Stomach (tissue), 9 donors: Measurements from ENCODE around the gene SYS1. TPM values are rescaled to one million over a fixed set of nuclear protein-coding genes. Genes with fewer than 3 reads are reported as not detected.
"Not testable (repeated sequence)": the region's sequence is repeated elsewhere in the genome, so short reads cannot be mapped to it uniquely, and the experiment has no call there.

Experiments used
- DNase-seq, 2 donors: peaks; one replicate each; pipeline versions ENCODE4 v3.0.0 to v3.0.0-alpha.2; 2013 to 2019
- H3K27ac ChIP-seq, 5 donors: fragments of 200-600 bp in 4 of 5; sonication (generic) in 4 of 5; one replicate each; pipeline ENCODE4 v1.5.1; 2013 to 2019; ENCODE audit warnings: mild to moderate bottlenecking in 1 of 5, moderate library complexity in 1 of 5
- H3K27me3 ChIP-seq, 3 donors: fragments of 200-600 bp; sonication (generic); one replicate each; pipeline ENCODE4 v1.5.1; 2017 to 2019; ENCODE audit warnings: mixed run types in 1 of 3
- H3K36me3 ChIP-seq, 4 donors: fragments of 200-600 bp; sonication (generic); 1 replicate in 3 of 4; 2 replicates in 1 of 4; pipeline ENCODE4 v1.5.1; 2016 to 2019
- H3K4me1 ChIP-seq, 4 donors: fragments of 200-600 bp; sonication (generic); one replicate each; pipeline ENCODE4 v1.5.1; 2016 to 2019
- H3K4me3 ChIP-seq, 4 donors: fragments of 200-600 bp; sonication (generic) in 3 of 4; one replicate each; pipeline ENCODE4 v1.5.1; 2016 to 2019; ENCODE audit warnings: mild to moderate bottlenecking in 1 of 4
- H3K9me3 ChIP-seq, 4 donors: fragments of 200-600 bp; sonication (generic); one replicate each; pipeline ENCODE4 v1.5.1; 2016 to 2019
- EP300 ChIP-seq: sonication (generic); formaldehyde crosslinking; IDR thresholded peaks from one replicate; pipeline ENCODE4 v1.6.1; 2017; ENCODE audit warnings: antibody characterized with exemption
- POLR2A ChIP-seq, 4 donors: fragments of 450-650 bp; IDR thresholded peaks; one replicate each; pipeline ENCODE4 v1.6.1; 2016; ENCODE audit warnings: antibody characterized with exemption in 4 of 4, control low read depth in 2 of 4, mild to moderate bottlenecking in 1 of 4, moderate library complexity in 1 of 4
- POLR2AphosphoS5 ChIP-seq, 3 donors: sonication (generic); formaldehyde crosslinking; IDR thresholded peaks; one replicate each; pipeline ENCODE4 v1.6.1; 2016; ENCODE audit warnings: antibody characterized with exemption in 3 of 3
- WGBS, 5 donors: extraction: QIAGEN DNeasy Blood & Tissue Kit in 3 of 5; methylation state at CpG; one replicate each; pipeline versions ENCODE4 v1.1.5 to v1.1.7; 2013 to 2018; 5-methylcytosine and 5-hydroxymethylcytosine counted together
- intact Hi-C: fragments of 100-400 bp; cut with DNase I; formaldehyde crosslinking; loops from one replicate; pipeline ENCODE4 v1.15.1; 2023; ENCODE audit warnings: low total_unique reads
- polyA plus RNA-seq, 3 donors: library from polyadenylated mRNA; stranded (reverse); fragments of 200-250 nt; gene quantifications; one replicate each; pipeline ENCODE4 v1.2.3, GENCODE V29; 2013
- total RNA-seq, 5 donors: library from RNA; depleted of rRNA; stranded (reverse); fragments of >200 nt; gene quantifications; one replicate each; pipeline versions ENCODE4 v1.1.0 to v1.2.3, GENCODE V29; 2014 to 2016
- TF ChIP-seq, protein P1 (sequence below), 7 experiments: fragments of 450-650 bp in 4 of 7; fragments of 200-600 bp in 3 of 7; sonication (generic) in 3 of 7; IDR thresholded peaks; one replicate each; pipeline ENCODE4 v1.5.1; 2016 to 2019; ENCODE audit warnings: antibody characterized with exemption in 7 of 7, control low read depth in 2 of 7, mild to moderate bottlenecking in 1 of 7
- donor health status: healthy with polysubstance abuse.
- donor health status: Bipolar disorder and iron deficiency.
- donor health status: healthy.

SYS1 gene
- total and polyA plus RNA-seq, 8 donors, result 11.2 to 119 (median 21.5) TPM

DNA sequence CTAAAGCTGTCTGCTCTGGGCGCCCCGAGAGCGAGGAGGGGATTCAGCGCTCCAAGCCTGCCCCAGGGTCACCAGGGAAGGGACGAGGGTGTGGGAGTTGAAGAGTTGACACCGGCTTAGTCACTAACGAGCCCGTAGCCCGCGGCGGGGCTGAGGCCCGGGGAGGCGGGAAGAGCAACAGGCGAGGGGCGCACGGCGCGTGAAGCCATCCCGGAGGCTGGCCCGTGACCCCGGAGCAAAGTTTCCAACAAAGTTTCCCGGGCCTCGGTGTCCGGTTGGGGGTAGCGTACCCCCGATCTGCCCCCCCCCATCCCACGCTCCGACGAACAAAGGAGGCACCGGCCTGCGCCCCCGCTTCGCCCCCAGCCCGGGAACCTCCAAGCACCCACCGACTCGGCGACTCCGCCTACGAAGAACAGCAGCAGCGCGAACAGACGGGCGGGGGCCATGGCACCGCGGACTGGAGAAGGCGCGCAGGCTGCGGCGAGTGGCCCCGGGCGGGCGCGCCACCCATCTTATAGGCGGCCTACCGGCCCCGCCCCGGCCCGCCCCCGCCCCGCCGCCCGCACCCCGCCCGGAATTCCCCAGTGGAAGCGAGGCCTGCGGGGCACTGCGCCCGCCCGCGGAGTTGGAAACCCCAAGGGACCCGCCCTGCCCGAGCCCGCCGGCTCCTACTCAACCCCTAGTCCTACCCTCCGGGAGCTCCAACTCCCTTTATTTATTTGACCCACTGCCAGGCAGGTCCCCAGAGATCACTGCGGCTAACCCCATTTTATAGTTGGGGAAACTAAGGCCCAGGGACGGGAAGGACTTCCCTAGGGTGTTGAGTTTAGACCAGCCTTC, 14.8 kb upstream of the SYS1 start, which contains the start of gene SDC4:
Gene SDC4, minus strand, starts transcription at position 489 of the 843 bp plus-strand sequence. Its CDS starts 40 bp downstream, at position 449.
- H3K4me1 ChIP-seq, result peaks cover 38 to 57% (median 44%) of the 10 kb centered on the region in 4 donors
- peaks cover 0 to 7% (median 0%) of the 10 kb centered on the region in 3 donors for H3K27me3 ChIP-seq
- no peaks in the 10 kb centered on the region for H3K36me3 ChIP-seq
- no peaks in the 10 kb centered on the region for H3K9me3 ChIP-seq
- peak within 1 kb of the TSS; percentile 91 to 97 (median 95) for H3K27ac ChIP-seq
- intact Hi-C loops, result no loop called here
- peak; percentile 80 to 85 for DNase-seq
- TF ChIP-seq POLR2AphosphoS5 (IDR thresholded peaks at IDR 0.05) (peak; percentile 38 to 100 (median 99)), EP300 (no peak), POLR2A (IDR thresholded peaks at IDR 0.05) (peak in 2 of 4 donors; percentile 70 to 88)
- TF ChIP-seq, protein P1, sequence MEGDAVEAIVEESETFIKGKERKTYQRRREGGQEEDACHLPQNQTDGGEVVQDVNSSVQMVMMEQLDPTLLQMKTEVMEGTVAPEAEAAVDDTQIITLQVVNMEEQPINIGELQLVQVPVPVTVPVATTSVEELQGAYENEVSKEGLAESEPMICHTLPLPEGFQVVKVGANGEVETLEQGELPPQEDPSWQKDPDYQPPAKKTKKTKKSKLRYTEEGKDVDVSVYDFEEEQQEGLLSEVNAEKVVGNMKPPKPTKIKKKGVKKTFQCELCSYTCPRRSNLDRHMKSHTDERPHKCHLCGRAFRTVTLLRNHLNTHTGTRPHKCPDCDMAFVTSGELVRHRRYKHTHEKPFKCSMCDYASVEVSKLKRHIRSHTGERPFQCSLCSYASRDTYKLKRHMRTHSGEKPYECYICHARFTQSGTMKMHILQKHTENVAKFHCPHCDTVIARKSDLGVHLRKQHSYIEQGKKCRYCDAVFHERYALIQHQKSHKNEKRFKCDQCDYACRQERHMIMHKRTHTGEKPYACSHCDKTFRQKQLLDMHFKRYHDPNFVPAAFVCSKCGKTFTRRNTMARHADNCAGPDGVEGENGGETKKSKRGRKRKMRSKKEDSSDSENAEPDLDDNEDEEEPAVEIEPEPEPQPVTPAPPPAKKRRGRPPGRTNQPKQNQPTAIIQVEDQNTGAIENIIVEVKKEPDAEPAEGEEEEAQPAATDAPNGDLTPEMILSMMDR (IDR thresholded peaks at IDR 0.05), result no peak
- peak within 1 kb of the TSS; percentile 68 to 74 (median 70) for H3K4me3 ChIP-seq
- 1 to 5% (median 1%) methylated on average over 15 to 77 of the region's 77 CpGs for WGBS, 5 donors

DNA sequence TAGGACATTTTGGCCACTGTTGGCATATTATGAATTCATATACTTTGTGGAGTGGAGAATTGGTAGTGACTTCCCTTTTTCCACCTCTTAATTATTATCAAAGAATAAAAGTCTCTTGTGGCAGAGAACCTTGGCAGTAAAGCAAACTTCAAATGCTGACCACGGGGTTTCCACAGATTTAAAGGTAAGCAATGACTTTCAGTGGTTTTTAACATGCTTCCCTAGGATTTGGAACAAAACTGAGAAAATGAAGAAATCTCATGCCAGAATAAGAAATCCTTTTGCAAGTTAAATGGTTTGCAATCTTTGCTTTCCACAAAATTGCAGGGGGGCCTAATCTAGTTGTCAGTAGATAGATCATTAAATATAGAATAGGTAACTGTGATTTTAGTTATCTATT, 12.7 kb upstream of the SYS1 start:
- WGBS, 5 donors, result 20 to 41% (median 32%) methylated on average over 1 of the region's 1 CpG
- H3K27ac ChIP-seq, result peak overlapping the region in 1 of 5 donors; percentile 95
- TF ChIP-seq EP300, result no peak
- TF ChIP-seq, protein P1 (IDR thresholded peaks at IDR 0.05), result no peak
- no peak for TF ChIP-seq POLR2A (IDR thresholded peaks at IDR 0.05)
- no peak for TF ChIP-seq POLR2AphosphoS5 (IDR thresholded peaks at IDR 0.05)

DNA sequence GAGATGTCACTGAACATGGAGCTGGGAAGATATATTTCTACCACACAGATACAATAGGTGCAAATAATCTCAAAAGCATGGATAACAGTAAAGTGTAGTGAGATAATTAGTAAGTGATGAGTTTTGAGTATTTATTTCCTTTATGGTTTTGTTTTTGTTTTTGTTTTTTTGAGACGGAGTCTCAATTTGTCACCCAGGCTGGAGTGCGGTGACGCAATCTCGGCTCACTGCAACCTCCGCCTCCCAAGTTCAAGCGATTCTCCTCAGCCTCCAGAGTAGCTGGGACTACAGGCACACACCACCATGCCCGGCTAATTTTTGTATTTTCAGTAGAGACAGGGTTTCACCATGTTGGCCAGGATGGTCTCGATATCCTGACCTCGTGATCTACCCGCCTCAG, 12.2 kb upstream of the SYS1 start:
- DNase-seq, H3K9me3 ChIP-seq, H3K27ac ChIP-seq, H3K4me3 ChIP-seq, intact Hi-C loops, H3K27me3 ChIP-seq, H3K36me3 ChIP-seq: not testable (repeated sequence)
- peaks cover 15 to 37% (median 21%) of the 10 kb centered on the region in 4 donors for H3K4me1 ChIP-seq
- WGBS, 5 donors, result 92 to 97% (median 95%) methylated on average over 10 of the region's 10 CpGs

More for the DNA sequence above, 12.7 kb upstream of the SYS1 start:
- Histone ChIP-seq H3K4me1 (peaks cover 18 to 43% (median 25%) of the 10 kb centered on the region in 4 donors), H3K36me3 (no peaks in the 10 kb centered on the region), H3K9me3 (no peaks in the 10 kb centered on the region), H3K4me3 (no peak overlapping the region), H3K27me3 (peaks cover 0 to 7% (median 0%) of the 10 kb centered on the region in 3 donors)
- no peak for DNase-seq
- intact Hi-C loops, result no loop called here

DNA sequence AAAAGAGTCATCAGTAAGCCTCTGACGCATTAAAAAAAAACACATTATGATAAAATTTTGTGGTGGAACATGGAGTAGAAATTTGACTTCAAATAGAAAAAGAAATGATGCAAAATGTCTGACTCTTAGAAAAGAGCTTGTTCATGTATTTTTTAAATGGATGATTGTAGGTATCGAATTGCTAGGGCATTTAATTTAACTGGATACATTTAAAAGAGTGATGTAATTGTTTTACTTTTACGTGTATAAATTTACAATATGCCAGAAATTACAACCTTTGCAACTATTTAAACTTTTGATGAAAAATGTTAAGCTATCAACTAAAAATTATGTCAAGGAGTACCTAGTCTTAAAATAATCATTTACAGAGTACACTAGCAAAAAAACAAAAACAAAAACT, 10.2 kb upstream of the SYS1 start:
- Histone ChIP-seq H3K27me3 (peaks cover 0 to 3% (median 0%) of the 10 kb centered on the region in 3 donors), H3K27ac (no peak overlapping the region), H3K9me3 (no peaks in the 10 kb centered on the region), H3K4me1 (peaks cover 4 to 28% (median 18%) of the 10 kb centered on the region in 4 donors), H3K36me3 (no peaks in the 10 kb centered on the region), H3K4me3 (no peak overlapping the region)
- no peak for TF ChIP-seq POLR2A (IDR thresholded peaks at IDR 0.05)
- TF ChIP-seq, protein P1 (IDR thresholded peaks at IDR 0.05), result no peak
- no peak for TF ChIP-seq EP300
- no peak for TF ChIP-seq POLR2AphosphoS5 (IDR thresholded peaks at IDR 0.05)
- 86 to 91% (median 89%) methylated on average over 3 of the region's 3 CpGs for WGBS, 5 donors
- intact Hi-C loops, result no loop called here
- no peak for DNase-seq
